ENCODE measurements around the gene STXBP1.

Gene STXBP1

GRCh38 chr9:127603226-127603625 is 8.9 kb upstream of the STXBP1 start:
- Histone ChIP-seq H3K79me2 (ENCODE audit: low read length) (no peaks in the 10 kb centered on the region), H4K20me1 (ENCODE audit: insufficient read depth, low read length) (no peaks in the 10 kb centered on the region), H3K9ac (ENCODE audit: low read length) (no peak overlapping the region), H3K4me3 (ENCODE audit: low read length) (no peak overlapping the region), H3K9me3 (ENCODE audit: insufficient read depth, low read length) (no peaks in the 10 kb centered on the region), H3K27ac (ENCODE audit: low read length) (no peak overlapping the region), H3K27me3 (ENCODE audit: low read depth, low read length) (no peaks in the 10 kb centered on the region), H3K36me3 (replicated peaks; ENCODE audit: low read depth, low read length) (no peaks in the 10 kb centered on the region), H3K4me2 (ENCODE audit: low read length) (no peak overlapping the region), H3K4me1 (ENCODE audit: low read length) (no peaks in the 10 kb centered on the region), H2AFZ (ENCODE audit: low read depth, low read length) (no peak overlapping the region)
- TF ChIP-seq EZH2phosphoT487 (IDR thresholded peaks at IDR 0.05; ENCODE audit: low read depth) (no peak), CTCF (IDR thresholded peaks at IDR 0.05; ENCODE audit: low read depth, low read length) (no peak)

- no peak overlapping the region for H3K9ac ChIP-seq (ENCODE audit: low read length)
- no peak overlapping the region for H2AFZ ChIP-seq (ENCODE audit: low read depth, low read length)
- H3K27me3 ChIP-seq (ENCODE audit: low read depth, low read length): 0 out of 2 replicates have a peak, but pooled peaks cover 8% of the 10 kb centered on the region
- no peaks in the 10 kb centered on the region for H3K36me3 ChIP-seq (replicated peaks; ENCODE audit: low read depth, low read length)
- TF ChIP-seq CTCF (IDR thresholded peaks at IDR 0.05; ENCODE audit: low read depth, low read length) (no peak), EZH2phosphoT487 (IDR thresholded peaks at IDR 0.05; ENCODE audit: low read depth) (no peak)
- H4K20me1 ChIP-seq (ENCODE audit: insufficient read depth, low read length): no peaks in the 10 kb centered on the region
- H3K79me2 ChIP-seq (ENCODE audit: low read length): no peaks in the 10 kb centered on the region
- H3K4me2 ChIP-seq (ENCODE audit: low read length): no peak overlapping the region
- no peaks in the 10 kb centered on the region for H3K9me3 ChIP-seq (ENCODE audit: insufficient read depth, low read length)
- H3K4me1 ChIP-seq (ENCODE audit: low read length): 0 out of 2 replicates have a peak, but pooled peaks cover 2% of the 10 kb centered on the region
- H3K27ac ChIP-seq (ENCODE audit: low read length): no peak overlapping the region
- H3K4me3 ChIP-seq (ENCODE audit: low read length): no peak overlapping the region
Measured at GRCh38 chr9:127606043-127606442, 6.0 kb upstream of the STXBP1 start.

- Histone ChIP-seq H3K4me2 (ENCODE audit: low read length) (peak overlapping the region; percentile 72), H3K27me3 (ENCODE audit: low read depth, low read length) (0 out of 2 replicates have a peak, but pooled peaks cover 8% of the 10 kb centered on the region), H2AFZ (ENCODE audit: low read depth, low read length) (peak overlapping the region; percentile 71), H3K36me3 (replicated peaks; ENCODE audit: low read depth, low read length) (no peaks in the 10 kb centered on the region), H3K4me1 (ENCODE audit: low read length) (peaks cover 9% of the 10 kb centered on the region), H3K9ac (ENCODE audit: low read length) (peak overlapping the region; percentile 17; the same call in 1 of the 2 replicates), H3K4me3 (ENCODE audit: low read length) (peak overlapping the region; percentile 76), H4K20me1 (ENCODE audit: insufficient read depth, low read length) (no peaks in the 10 kb centered on the region), H3K9me3 (ENCODE audit: insufficient read depth, low read length) (no peaks in the 10 kb centered on the region), H3K27ac (ENCODE audit: low read length) (no peak overlapping the region), H3K79me2 (ENCODE audit: low read length) (no peaks in the 10 kb centered on the region)
- no peak for TF ChIP-seq EZH2phosphoT487 (IDR thresholded peaks at IDR 0.05; ENCODE audit: low read depth)
- TF ChIP-seq CTCF (IDR thresholded peaks at IDR 0.05; ENCODE audit: low read depth, low read length): no peak
Measured at GRCh38 chr9:127608104-127608966, 3.7 kb upstream of the STXBP1 start.

GRCh38 chr9:127611603-127611898 is 526 bp upstream of the STXBP1 start:
- Histone ChIP-seq H3K27ac (ENCODE audit: low read length) (no peak overlapping the region), H3K79me2 (ENCODE audit: low read length) (no peaks in the 10 kb centered on the region), H3K9ac (ENCODE audit: low read length) (peak overlapping the region; percentile 73), H3K4me1 (ENCODE audit: low read length) (peaks cover 9% of the 10 kb centered on the region), H3K27me3 (ENCODE audit: low read depth, low read length) (0 out of 2 replicates have a peak, but pooled peaks cover 8% of the 10 kb centered on the region), H3K4me2 (ENCODE audit: low read length) (peak overlapping the region; percentile 100), H3K4me3 (ENCODE audit: low read length) (peak overlapping the region; percentile 100), H4K20me1 (ENCODE audit: insufficient read depth, low read length) (no peaks in the 10 kb centered on the region), H2AFZ (ENCODE audit: low read depth, low read length) (peak overlapping the region; percentile 100), H3K36me3 (replicated peaks; ENCODE audit: low read depth, low read length) (no peaks in the 10 kb centered on the region), H3K9me3 (ENCODE audit: insufficient read depth, low read length) (no peaks in the 10 kb centered on the region)
- TF ChIP-seq EZH2phosphoT487 (IDR thresholded peaks at IDR 0.05; ENCODE audit: low read depth) (no peak), CTCF (IDR thresholded peaks at IDR 0.05; ENCODE audit: low read depth, low read length) (no peak)
